LoVo (cell line): ENCODE data around the gene S1PR2.
"Not testable (repeated sequence)": the region's sequence is repeated elsewhere in the genome, so short reads cannot be mapped to it uniquely, and the experiment has no call there.

Experiments
- DNase-seq: peaks from one replicate; pipeline ENCODE4 v3.0.0-alpha.2; 2016; ENCODE audit warnings: low spot score

Gene S1PR2

DNA sequence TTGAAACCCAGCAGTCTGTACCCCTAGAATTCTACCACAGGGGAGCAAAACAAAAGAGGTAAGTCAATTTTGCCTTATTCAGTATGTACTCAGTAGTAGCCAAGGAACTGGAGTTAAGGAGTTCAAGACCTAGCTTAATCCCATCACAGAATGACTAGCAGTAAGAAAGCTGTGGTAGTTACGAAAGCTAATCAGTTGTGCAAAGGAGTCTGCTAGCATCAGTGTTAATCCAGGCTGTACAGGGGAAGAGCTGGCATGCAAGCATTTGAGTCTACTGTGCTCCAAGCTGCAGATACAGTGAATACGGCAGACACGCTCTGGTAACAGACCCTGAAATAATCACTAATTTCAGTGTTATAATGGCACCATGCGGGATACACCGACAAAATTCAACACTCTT lies 41.1 kb downstream of the S1PR2 start:
- DNase-seq, result no peak

DNA sequence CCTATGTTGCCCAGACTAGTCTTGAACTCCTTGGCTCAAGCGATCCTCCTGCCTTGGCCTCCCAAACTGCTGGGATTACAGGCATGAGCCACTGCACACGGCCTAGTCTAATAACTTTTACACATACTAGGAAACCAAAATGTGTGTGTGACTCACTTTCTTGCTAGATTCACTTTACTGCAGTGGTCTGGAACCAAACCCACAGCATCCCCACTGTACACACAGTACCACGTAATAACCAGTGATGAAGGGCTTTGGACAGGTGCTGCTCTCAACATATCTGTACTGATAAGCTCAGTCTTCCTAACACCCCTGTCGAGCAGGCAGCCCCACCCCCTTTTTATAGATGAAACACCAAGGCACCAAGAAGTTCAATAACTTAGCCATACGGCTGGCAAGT lies 41.5 kb downstream of the S1PR2 start:
- no peak for DNase-seq

DNA sequence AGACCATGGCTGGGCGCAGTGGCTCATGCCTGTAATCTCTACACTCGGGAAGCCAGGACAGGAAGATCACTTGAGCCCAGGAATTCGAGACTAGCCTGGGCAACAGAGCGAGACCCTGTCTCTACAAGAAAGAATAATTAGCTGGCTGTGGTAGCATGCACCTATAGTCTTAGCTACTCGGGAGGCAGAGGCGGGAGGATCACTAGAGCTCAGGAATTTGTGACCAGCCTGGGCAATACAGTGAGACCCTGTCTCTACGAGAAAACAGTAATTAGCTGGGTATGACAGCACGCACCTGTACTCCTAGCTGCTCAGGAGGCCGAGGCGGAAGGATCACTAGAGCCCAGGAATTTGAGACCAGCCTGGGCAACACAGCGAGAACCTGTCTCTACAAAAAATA lies 43.8 kb downstream of the S1PR2 start:
- DNase-seq, result no peak

DNA sequence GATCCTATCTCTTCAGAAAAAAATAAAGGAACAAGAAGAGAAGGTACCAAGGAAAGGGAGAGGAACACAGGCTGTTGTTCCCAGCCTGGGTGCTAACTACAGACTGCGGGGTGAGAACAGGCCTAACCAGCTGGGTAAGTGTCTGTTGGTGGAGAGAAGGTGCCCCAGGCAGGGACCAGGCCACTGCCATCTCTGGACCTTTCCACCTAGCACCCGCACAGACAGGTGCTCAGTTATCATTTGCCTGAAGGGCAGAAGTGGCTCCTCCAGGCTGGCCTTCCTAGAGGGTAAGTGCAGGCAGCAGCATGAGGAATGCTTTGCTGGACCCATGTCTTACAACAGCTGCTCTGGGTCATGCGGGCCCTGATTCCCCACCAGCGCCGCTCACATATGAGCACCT lies 46.5 kb downstream of the S1PR2 start:
- DNase-seq, result no peak

DNA sequence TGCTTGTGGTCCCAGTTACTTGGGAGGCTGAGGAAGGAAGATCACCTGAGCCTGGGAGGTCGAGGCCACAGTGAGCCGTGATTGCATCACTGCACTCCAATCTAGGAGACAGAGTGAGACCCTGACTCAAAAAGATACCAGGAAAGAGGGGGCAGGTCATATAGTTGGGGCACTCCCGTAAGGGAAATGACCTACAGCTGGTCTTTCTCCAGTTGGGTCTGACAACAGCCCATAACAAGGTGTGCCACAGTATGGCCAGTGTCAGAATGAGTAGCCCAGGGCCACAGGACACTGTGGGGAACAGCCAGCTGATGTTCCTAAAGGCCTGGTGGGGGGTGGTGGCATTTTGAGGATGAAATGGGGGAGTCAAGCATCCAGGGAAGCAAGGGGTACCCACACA lies 47.2 kb downstream of the S1PR2 start:
- DNase-seq, result no peak

DNA sequence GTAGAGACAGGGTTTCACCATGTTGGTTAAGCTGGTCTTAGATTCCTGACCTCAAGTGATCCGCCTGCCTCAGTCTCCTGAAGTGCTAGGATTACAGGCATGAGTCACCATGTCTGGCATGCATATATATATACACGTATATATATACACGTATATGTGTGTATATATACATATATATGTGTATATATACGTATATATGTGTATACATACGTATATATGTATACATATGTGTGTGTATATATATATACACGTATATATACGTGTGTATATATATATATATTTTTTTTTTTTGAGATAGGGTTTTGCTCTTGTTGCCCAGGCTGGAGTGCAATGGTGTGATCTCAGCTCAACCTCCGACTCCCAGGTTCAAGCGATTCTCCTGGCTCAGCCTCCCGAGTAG lies 48.3 kb downstream of the S1PR2 start:
- no peak for DNase-seq

DNA sequence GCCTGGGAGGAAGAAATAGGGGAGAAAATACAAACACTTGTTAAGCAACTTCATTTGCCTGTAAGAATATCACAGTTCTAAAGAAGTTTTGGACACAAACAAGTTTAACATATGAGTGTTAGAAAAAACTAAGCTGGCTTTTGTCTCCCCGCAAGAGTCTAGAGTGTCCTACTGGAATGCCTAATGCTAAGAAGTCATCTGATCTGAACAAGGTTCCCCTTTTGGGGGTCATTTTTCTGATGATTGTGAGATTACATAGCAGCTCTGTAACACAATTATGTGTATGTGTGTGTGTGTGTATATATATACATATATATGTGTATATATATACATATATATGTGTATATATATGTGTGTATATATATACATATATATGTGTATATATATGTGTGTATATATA lies 49.1 kb downstream of the S1PR2 start:
- DNase-seq, result no peak

DNA sequence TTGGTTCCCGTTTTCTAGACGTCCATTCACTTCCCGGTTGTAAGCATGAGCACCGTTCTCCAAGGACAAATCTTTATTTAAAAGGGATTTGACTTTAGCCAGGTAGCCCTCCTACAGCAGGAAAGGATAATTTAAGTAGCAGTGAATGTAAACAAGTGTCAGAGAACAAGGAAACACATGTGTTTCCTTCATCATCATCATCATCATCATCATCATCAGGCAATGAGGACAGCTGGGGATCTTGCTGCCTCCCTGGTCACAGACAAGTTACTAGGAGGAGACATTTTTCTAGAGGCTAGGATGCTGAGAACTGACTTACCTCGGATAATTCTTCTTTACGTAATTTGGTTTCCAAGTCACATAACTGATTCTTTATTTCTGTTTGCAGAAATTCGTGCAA lies 50.7 kb downstream of the S1PR2 start:
- no peak for DNase-seq

DNA sequence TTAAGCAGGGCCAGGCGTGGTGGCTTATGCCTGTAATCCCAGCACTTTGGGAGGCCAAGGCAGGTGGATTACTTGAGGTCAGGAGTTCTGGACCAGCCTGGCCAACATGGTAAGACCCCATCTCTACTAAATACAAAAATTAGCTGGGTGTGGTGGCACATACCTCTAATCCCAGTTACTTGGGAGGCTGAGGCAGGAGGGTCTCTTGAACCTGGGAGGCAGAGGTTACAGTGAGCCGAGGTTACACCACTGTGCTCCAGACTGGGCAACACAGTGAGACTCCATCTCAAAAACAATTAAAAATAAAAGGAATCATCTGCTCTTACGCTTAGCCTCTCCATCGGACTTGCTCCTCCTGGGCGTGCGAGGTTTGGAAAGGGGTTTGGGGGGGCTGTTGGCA lies 51.1 kb downstream of the S1PR2 start:
- not testable (repeated sequence) for DNase-seq

DNA sequence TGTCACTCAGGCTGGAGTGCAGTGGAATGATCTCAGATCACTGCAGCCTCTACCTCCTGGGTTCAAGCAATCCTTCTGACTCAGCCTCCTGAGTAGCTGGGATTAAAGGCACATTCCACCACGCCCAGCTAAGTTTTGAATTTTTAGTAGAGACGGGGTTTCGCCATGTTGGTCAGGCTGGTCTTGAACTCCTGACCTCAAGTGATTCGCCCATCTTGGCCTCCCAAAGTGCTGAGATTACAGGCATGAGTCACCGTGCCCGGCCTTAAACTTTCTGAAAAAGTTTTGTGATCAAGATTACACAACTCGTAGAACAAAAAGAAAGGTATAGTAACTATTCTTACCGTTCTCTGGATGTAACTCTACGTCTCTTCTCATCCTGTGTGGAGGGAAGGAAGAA lies 57.6 kb downstream of the S1PR2 start:
- no peak for DNase-seq
